BLaER1 treated with 17β-estradiol and CSF1 and Interleukin-3, amounts not matched to agents 10 nM and 100 nM (cell line): ENCODE data around the gene CCDC9B.

Source experiments
- H3K27ac ChIP-seq, 11 experiments: shearing (Covaris generic); formaldehyde crosslinking; 2 replicates each; pipeline ENCODE4 v1.8.1; 2022
- H3K27me3 ChIP-seq, 11 experiments: shearing (Covaris generic); formaldehyde crosslinking; 2 replicates each; pipeline ENCODE4 v1.8.1; 2022
- H3K36me3 ChIP-seq, 11 experiments: shearing (Covaris generic); formaldehyde crosslinking; 2 replicates each; pipeline ENCODE4 v1.8.1; 2022
- H3K4me1 ChIP-seq, 10 experiments: shearing (Covaris generic); formaldehyde crosslinking; 2 replicates each; pipeline ENCODE4 v1.8.1; 2022
- H3K4me2 ChIP-seq, 11 experiments: shearing (Covaris generic); formaldehyde crosslinking; 2 replicates each; pipeline ENCODE4 v1.8.1; 2022
- H3K4me3 ChIP-seq, 10 experiments: shearing (Covaris generic); formaldehyde crosslinking; 2 replicates each; pipeline ENCODE4 v1.8.1; 2022
- H3K9ac ChIP-seq, 11 experiments: shearing (Covaris generic); formaldehyde crosslinking; 2 replicates each; pipeline ENCODE4 v1.8.1; 2022
- H3K9me3 ChIP-seq, 11 experiments: shearing (Covaris generic); formaldehyde crosslinking; replicated peaks in 1 of 11; 2 replicates each; pipeline ENCODE4 v1.8.1; 2022
- H4K20me1 ChIP-seq, 11 experiments: shearing (Covaris generic); formaldehyde crosslinking; 2 replicates each; pipeline ENCODE4 v1.8.1; 2022
- Cebpa-rat ChIP-seq, 11 experiments: shearing (Covaris generic); IDR thresholded peaks; 2 replicates each; pipeline ENCODE4 v1.8.1; 2022

CCDC9B gene

DNA sequence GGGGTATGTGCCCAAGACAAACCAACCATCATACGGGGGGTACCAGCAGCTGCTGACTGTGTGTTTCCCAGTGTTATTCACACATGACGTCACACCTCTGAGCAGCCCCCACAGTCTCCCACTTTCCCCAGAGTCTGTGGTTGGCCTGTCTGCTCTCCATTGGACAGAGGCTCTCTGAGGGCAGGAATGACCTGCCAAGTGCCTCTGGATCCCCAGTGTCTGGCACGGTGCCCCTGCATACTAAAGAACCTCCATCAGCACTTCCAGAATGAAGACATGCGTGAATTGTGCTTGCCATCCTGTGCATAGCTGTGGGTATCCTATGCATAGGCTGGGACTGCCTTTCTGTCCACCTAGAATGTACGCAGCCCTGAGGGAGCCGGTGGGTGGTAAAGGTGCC, 3.5 kb upstream of the CCDC9B start:
- Histone ChIP-seq H3K4me2 (peak overlapping the region; percentile 54 to 82 (median 73)), H3K4me3 (0 out of 20 replicates have a peak overlapping the region, but pooled peaks of 1 of the 10 experiments have one; percentile 30), H3K9me3 (no peaks in the 10 kb centered on the region), H3K9ac (peak overlapping the region in 10 of 11 experiments; percentile 2 to 53 (median 33); a peak in 7 of 22 replicates), H3K36me3 (no peaks in the 10 kb centered on the region), H3K27me3 (no peaks in the 10 kb centered on the region), H3K4me1 (peaks cover 56 to 72% (median 66%) of the 10 kb centered on the region in 10 experiments), H4K20me1 (no peaks in the 10 kb centered on the region), H3K27ac (peak overlapping the region in 9 of 11 experiments; percentile 36 to 74 (median 63); a peak in 13 of 22 replicates)
- TF ChIP-seq Cebpa-rat (IDR thresholded peaks at IDR 0.05): no peak

DNA sequence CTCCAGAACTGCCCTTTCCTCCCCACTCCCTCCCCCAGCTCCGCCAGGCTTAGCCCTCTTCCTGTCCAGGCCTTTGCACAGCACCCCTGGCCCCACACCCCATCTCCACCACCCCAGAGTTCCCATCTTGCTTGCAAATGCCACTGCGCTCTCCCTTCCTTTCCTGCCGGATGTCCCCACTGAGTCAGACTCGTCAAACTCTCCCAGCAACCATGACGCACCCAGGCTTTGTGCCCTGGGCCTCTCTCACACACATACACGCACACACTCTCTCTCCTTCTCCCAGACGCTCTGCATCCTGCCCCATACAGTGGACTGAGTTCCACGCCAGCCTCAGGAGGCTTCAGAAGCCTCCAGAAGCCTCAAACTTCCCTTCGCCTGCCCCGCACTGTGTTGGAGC, 2.8 kb upstream of the CCDC9B start:
- H3K36me3 ChIP-seq: 0 out of 22 replicates have a peak, but pooled peaks cover 0 to under 1% (median 0%) of the 10 kb centered on the region in 11 experiments
- H3K9ac ChIP-seq: peak overlapping the region; percentile 11 to 53 (median 32); a peak in 14 of 22 replicates
- H3K4me3 ChIP-seq: peak overlapping the region in 2 of 10 experiments; percentile 13 to 30; a peak in 3 of 20 replicates
- H3K27ac ChIP-seq: peak overlapping the region in 10 of 11 experiments; percentile 14 to 74 (median 62); a peak in 20 of 22 replicates
- H4K20me1 ChIP-seq: no peaks in the 10 kb centered on the region
- no peaks in the 10 kb centered on the region for H3K27me3 ChIP-seq
- no peaks in the 10 kb centered on the region for H3K9me3 ChIP-seq
- TF ChIP-seq Cebpa-rat (IDR thresholded peaks at IDR 0.05): no peak
- H3K4me2 ChIP-seq: peak overlapping the region; percentile 54 to 82 (median 73)
- H3K4me1 ChIP-seq: peaks cover 58 to 72% (median 67%) of the 10 kb centered on the region in 10 experiments

DNA sequence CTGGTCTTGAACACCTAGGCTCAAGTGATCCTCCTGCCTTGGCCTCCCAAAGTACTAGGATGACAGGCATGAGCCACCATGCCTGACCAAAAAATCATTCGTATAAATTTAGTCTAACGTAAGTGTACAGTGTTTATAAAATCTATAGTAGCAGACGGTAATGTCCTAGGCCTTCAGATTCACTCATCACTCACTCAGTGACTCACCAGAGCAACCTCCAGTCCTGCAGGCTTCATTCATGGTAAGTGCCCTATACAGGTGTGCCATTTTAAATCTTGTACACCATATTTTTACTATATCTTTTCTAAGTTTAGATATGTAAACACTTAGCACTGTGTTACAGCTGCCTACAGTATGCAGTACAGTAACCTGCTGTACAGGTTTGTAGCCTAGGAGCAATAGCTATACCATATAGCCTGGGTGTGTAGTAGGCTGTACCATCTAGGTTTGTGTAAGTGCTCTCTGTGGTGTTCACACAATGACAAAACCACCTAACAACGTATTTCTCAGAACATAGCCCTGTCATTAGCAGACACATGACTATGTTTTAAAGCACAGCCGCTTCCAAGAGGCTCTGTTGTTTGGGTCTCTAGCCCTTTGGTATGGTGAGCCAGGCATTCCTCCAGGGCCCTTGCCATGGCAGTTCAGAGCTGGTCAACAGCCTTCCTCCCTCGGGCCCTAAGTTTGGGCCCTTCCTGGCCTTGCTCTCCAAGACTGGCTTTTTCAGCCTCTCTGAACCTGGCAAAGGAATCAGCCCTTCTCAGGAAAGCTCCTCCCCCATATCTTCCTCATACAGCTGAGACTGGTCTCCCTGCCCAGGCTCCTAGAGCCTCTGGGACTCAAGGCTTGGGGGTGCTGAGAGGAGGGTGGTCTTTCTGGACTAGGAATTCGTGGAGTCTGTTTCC, 1.9 kb upstream of the CCDC9B start:
- Histone ChIP-seq H3K36me3 (0 out of 22 replicates have a peak, but pooled peaks cover 0 to 5% (median 0%) of the 10 kb centered on the region in 11 experiments), H3K9me3 (no peaks in the 10 kb centered on the region), H3K4me3 (peak overlapping the region in 2 of 10 experiments; percentile 13 to 30; a peak in 2 of 20 replicates), H3K27ac (peak overlapping the region in 10 of 11 experiments; percentile 14 to 74 (median 62); a peak in 19 of 22 replicates), H3K4me1 (peaks cover 62 to 75% (median 72%) of the 10 kb centered on the region in 10 experiments), H3K9ac (peak overlapping the region in 9 of 11 experiments; percentile 12 to 49 (median 32); a peak in 11 of 22 replicates), H3K4me2 (peak overlapping the region; percentile 54 to 82 (median 73)), H4K20me1 (no peaks in the 10 kb centered on the region), H3K27me3 (no peaks in the 10 kb centered on the region)
- TF ChIP-seq Cebpa-rat (IDR thresholded peaks at IDR 0.05): no peak

DNA sequence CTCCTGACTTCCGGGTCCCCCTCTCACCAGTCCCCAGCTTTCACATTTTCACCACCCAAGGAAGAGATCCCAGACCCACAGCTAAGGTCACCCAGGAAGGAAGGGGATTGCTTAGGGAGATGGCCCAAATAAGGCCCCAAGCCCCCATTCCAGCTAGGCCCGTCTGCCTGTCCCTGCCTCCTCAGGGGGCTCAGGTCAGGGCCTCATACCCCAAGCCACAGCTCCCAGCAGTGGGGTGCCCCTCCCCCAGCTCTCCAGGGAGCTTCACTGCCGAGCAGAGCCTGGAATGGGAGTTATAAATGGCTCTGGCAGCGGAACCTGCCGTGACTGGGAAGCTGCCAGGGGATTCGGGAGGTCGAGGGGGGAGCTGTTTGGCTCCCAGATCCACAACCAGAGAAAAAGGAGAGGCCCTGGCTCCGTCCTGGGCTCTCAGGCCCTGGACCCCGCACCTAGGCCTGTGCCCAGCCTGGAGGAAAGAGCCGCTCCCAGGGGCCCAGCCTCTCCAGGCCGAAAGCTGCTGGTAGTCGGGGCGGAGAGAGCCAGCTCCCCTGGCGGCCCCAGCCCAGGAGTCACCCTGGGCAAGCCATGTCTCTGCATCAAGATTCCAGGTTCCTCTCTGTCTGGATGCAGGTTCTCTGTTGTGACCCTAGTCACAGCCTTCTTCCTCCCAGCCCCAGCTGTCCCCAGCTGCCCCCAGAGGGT, 550 bp downstream of the CCDC9B start:
- H3K9ac ChIP-seq: peak overlapping the region; percentile 61 to 89 (median 76)
- peaks cover 86 to 100% (median 96%) of the 10 kb centered on the region in 10 experiments for H3K4me1 ChIP-seq

DNA sequence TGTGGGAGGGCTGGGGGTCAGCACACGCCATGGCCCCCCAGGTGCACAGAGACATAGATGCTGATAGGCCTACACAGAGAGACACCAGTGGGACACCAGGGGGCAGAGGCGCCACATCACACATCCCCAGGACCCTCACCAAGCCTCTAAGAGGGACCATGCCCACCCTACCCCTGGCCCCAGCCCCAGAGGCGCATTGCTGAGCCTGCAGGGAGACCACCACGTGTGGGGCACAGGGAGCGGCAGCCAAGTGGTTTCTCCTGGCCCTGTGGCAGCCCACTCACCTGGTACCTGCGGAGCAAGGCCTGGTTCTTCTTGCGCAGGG, 1.2 kb downstream of the CCDC9B start:
- H3K9me3 ChIP-seq: no peaks in the 10 kb centered on the region
- no peak for TF ChIP-seq Cebpa-rat (IDR thresholded peaks at IDR 0.05)
- H3K36me3 ChIP-seq: peaks cover 0 to 18% (median 0%) of the 10 kb centered on the region in 11 experiments; a peak in 1 of 22 replicates
- peak overlapping the region; percentile 61 to 89 (median 76); a peak in 21 of 22 replicates for H3K9ac ChIP-seq
- no peaks in the 10 kb centered on the region for H3K27me3 ChIP-seq
- no peaks in the 10 kb centered on the region for H4K20me1 ChIP-seq
- H3K4me3 ChIP-seq: peak overlapping the region in 6 of 10 experiments; percentile 32 to 64 (median 60); a peak in 12 of 20 replicates
- peak overlapping the region; percentile 82 to 98 (median 95) for H3K4me2 ChIP-seq
- H3K27ac ChIP-seq: peak overlapping the region in 10 of 11 experiments; percentile 64 to 92 (median 77); a peak in 18 of 22 replicates
- H3K4me1 ChIP-seq: peaks cover 86 to 100% (median 97%) of the 10 kb centered on the region in 10 experiments

More for the DNA sequence above, 550 bp downstream of the CCDC9B start:
- Histone ChIP-seq H3K36me3 (peaks cover 0 to 18% (median 0%) of the 10 kb centered on the region in 11 experiments; a peak in 1 of 22 replicates), H3K4me3 (peak overlapping the region; percentile 17 to 64 (median 48); a peak in 16 of 20 replicates), H3K4me2 (peak overlapping the region; percentile 82 to 98 (median 95)), H4K20me1 (no peaks in the 10 kb centered on the region), H3K27me3 (no peaks in the 10 kb centered on the region), H3K27ac (peak overlapping the region; percentile 51 to 92 (median 75)), H3K9me3 (no peaks in the 10 kb centered on the region)
- TF ChIP-seq Cebpa-rat (IDR thresholded peaks at IDR 0.05): no peak

DNA sequence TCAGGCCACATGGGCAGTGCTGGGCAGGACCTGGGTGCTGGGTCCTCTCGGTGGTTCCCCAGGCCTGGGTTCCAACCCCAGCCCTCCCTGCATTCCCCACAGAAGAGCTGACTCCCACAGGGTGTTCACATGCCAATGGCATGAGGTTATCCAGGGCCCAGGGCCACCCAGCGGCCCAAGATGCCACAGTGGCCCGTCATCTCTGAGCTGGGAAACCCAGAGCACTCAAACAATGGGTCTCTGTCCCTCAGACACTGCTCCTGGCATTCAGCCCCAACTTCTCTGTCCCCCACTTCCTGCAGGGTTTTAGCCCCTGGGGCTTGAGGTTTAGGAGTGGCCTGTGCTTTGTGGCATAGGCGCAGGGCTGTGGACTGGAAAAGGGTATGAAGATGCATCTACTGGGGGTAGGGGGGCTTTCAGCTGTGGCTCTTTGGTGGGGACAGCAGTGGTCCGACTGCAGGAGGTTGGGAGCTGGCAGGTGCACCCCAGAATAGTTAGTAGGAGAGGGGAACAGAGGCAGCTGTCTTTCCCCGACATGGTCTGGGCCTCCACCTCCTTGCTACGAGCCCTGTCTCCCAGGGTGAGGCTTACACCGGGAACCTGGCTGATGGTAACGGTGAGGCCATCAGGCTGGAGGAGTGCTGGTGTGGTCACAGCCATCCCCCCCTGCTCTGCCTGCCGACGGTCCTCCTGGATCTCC, 1.7 kb downstream of the CCDC9B start:
- Histone ChIP-seq H3K4me1 (peaks cover 86 to 99% (median 97%) of the 10 kb centered on the region in 10 experiments), H3K4me2 (peak overlapping the region; percentile 82 to 98 (median 95)), H3K27me3 (no peaks in the 10 kb centered on the region), H3K27ac (peak overlapping the region in 4 of 11 experiments; percentile 64 to 92 (median 77); a peak in 4 of 22 replicates), H3K4me3 (peak overlapping the region in 5 of 10 experiments; percentile 56 to 64 (median 60); a peak in 8 of 20 replicates), H3K9me3 (no peaks in the 10 kb centered on the region), H3K36me3 (peaks cover 0 to 18% (median 0%) of the 10 kb centered on the region in 11 experiments; a peak in 1 of 22 replicates), H4K20me1 (no peaks in the 10 kb centered on the region), H3K9ac (peak overlapping the region; percentile 61 to 89 (median 76); a peak in 20 of 22 replicates)
- TF ChIP-seq Cebpa-rat (IDR thresholded peaks at IDR 0.05): no peak

DNA sequence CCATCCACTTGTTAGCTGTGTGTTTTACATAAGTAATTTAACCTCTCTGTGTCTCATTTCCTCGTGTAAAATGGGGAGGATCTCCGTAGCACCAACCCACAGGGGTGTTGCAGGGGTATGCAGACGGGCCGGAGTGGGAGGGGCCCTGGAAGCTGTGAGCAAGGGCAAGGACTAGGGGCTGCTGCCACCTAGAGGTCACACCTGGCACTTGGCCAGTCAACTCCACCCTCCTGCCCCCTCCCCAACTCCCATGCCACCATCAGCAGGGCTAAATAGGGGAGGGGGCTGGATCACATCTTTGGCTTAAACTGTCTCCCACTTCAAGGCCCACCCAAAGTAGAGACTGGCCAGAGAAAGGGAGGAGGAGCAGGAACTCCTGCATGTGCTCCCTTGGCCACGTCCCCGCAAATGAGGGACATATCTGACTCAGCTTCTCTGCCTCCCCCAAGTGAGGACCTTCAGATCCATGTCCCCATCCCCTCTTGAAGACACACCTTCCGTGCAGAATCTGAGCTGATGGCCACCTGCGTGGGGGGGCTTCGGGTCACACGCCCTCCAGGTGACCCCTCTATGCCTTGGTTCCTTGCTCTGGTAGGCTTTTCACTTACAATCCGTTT, 2.6 kb downstream of the CCDC9B start:
- H3K27me3 ChIP-seq: no peaks in the 10 kb centered on the region
- peaks cover 0 to 18% (median 0%) of the 10 kb centered on the region in 11 experiments; a peak in 1 of 22 replicates for H3K36me3 ChIP-seq
- H3K9me3 ChIP-seq: no peaks in the 10 kb centered on the region
- H3K9ac ChIP-seq: peak overlapping the region in 9 of 11 experiments; percentile 8 to 89 (median 77); a peak in 12 of 22 replicates
- H4K20me1 ChIP-seq: no peaks in the 10 kb centered on the region
- peak overlapping the region; percentile 82 to 98 (median 95) for H3K4me2 ChIP-seq
- no peak for TF ChIP-seq Cebpa-rat (IDR thresholded peaks at IDR 0.05)
- no peak overlapping the region; a peak in 1 of 22 replicates for H3K27ac ChIP-seq
- H3K4me1 ChIP-seq: peaks cover 86 to 99% (median 96%) of the 10 kb centered on the region in 10 experiments
- peak overlapping the region in 5 of 10 experiments; percentile 30 to 61 (median 59); a peak in 7 of 20 replicates for H3K4me3 ChIP-seq
